ENCODE results near the gene QDPR.

GRCh38 chr4:17546678-17547077 lies 34.8 kb upstream of the QDPR start:
- TF ChIP-seq CTCF (IDR thresholded peaks at IDR 0.05), result no peak
- no peak for TF ChIP-seq POLR2A (IDR thresholded peaks at IDR 0.05)
